A549 (cell line): ENCODE measurements around the gene GRK2.
A peak's percentile ranks its signal among the peaks of the same experiment; 100 is the strongest.

Experiments
- BCL3 ChIP-seq: fragments of >200 bp; sonication (Bioruptor Twin); formaldehyde crosslinking; IDR thresholded peaks from 3 replicates; pipeline ENCODE4 v1.6.1; 2016
- CBX8 ChIP-seq: fragments of 200-600 bp; sonication (generic); IDR thresholded peaks from 2 replicates; pipeline ENCODE4 v1.6.1; 2016
- CTCF ChIP-seq: fragments of >200 bp; sonication (Bioruptor Twin); formaldehyde crosslinking; IDR thresholded peaks from 3 replicates; pipeline ENCODE4 v1.5.1; 2016
- E2F6 ChIP-seq: IDR thresholded peaks from 2 replicates; pipeline ENCODE4 v1.6.1; 2012; ENCODE audit warnings: low read depth, borderline replicate concordance
- EP300 ChIP-seq, 2 experiments: fragments of >200 bp; sonication (Bioruptor Twin); formaldehyde crosslinking; IDR thresholded peaks; 2 replicates in 1 of 2; 3 replicates in 1 of 2; pipeline ENCODE4 v1.6.1; 2016 to 2017
- KDM5A ChIP-seq: fragments of 200-600 bp; sonication (generic); IDR thresholded peaks from 2 replicates; pipeline ENCODE4 v1.6.1; 2016; ENCODE audit warnings: antibody characterized with exemption, mild to moderate bottlenecking
- MAX ChIP-seq: IDR thresholded peaks from 2 replicates; pipeline ENCODE4 v1.6.1; 2012
- MYC ChIP-seq: IDR thresholded peaks from 2 replicates; pipeline ENCODE4 v1.6.1; 2012; ENCODE audit warnings: mild to moderate bottlenecking, inconsistent platforms, low read length, improper control_type of control experiment, borderline replicate concordance
- POLR2A ChIP-seq: IDR thresholded peaks from 2 replicates; pipeline ENCODE4 v1.6.1; 2012; ENCODE audit warnings: mild to moderate bottlenecking, low read length
- RAD21 ChIP-seq, 2 experiments: fragments of >200 bp in 1 of 2; sonication (Bioruptor Twin) in 1 of 2; formaldehyde crosslinking in 1 of 2; IDR thresholded peaks in 1 of 2; conservative IDR thresholded peaks in 1 of 2; 2 replicates in 1 of 2; 3 replicates in 1 of 2; pipeline ENCODE4 v1.6.1; 2012 to 2018; ENCODE audit warnings: inconsistent platforms in 1 of 2
- RFX5 ChIP-seq: fragments of 450-650 bp; IDR thresholded peaks from 2 replicates; pipeline ENCODE4 v1.7.1; 2014; ENCODE audit warnings: antibody characterized with exemption, mild to moderate bottlenecking, moderate library complexity
- SMC3 ChIP-seq: fragments of >200 bp; sonication (Bioruptor Twin); formaldehyde crosslinking; IDR thresholded peaks from 3 replicates; pipeline ENCODE4 v1.6.1; 2018; ENCODE audit warnings: inconsistent platforms

GRCh38 chr11:67302571-67303131 lies 36.4 kb downstream of the GRK2 start:
- TF ChIP-seq MAX (peak; percentile 37; the same call in 1 of the 2 replicates), CTCF (no peak), RAD21 (conservative IDR thresholded peaks at IDR 0.05 in 1 of 2, IDR thresholded peaks at IDR 0.05 in 1 of 2) (no peak), POLR2A (no peak), RFX5 (no peak), KDM5A (no peak), EP300 (IDR thresholded peaks at IDR 0.05) (no peak), CBX8 (no peak), SMC3 (no peak), MYC (no peak), BCL3 (no peak), E2F6 (no peak)
